HPDE6-E6E7 (cell line): ENCODE data around the gene PHF21B.

Experiments used
- DNase-seq: peaks from one replicate; pipeline ENCODE4 v3.0.0; 2011; ENCODE audit warnings: missing footprints; ENCODE audit errors: extremely low spot score

The PHF21B gene

GRCh38 chr22:45013138-45013537 is 3.3 kb upstream of the PHF21B start:
- no peak for DNase-seq

GRCh38 chr22:45010532-45010900 is 711 bp upstream of the PHF21B start:
- no peak for DNase-seq

GRCh38 chr22:45008751-45009605 is 827 bp downstream of the PHF21B start:
- DNase-seq: no peak

GRCh38 chr22:45008186-45008681 is 1.6 kb downstream of the PHF21B start:
- DNase-seq: no peak

GRCh38 chr22:45007391-45008185 is 2.2 kb downstream of the PHF21B start:
- no peak for DNase-seq

GRCh38 chr22:45006964-45007390 is 2.8 kb downstream of the PHF21B start:
- no peak for DNase-seq

- DNase-seq: no peak
Measured at GRCh38 chr22:45006111-45006963, 3.5 kb downstream of the PHF21B start.

- no peak for DNase-seq
Measured at GRCh38 chr22:45001653-45002052, 8.2 kb downstream of the PHF21B start.

- no peak for DNase-seq
Measured at GRCh38 chr22:45000330-45000729, 9.5 kb downstream of the PHF21B start.

- DNase-seq: no peak
Measured at GRCh38 chr22:44999687-45000086, 10.1 kb downstream of the PHF21B start.

GRCh38 chr22:44999231-44999630 is 10.6 kb downstream of the PHF21B start:
- no peak for DNase-seq

- DNase-seq: no peak
Measured at GRCh38 chr22:44998296-44998695, 11.5 kb downstream of the PHF21B start.

- DNase-seq: no peak
Measured at GRCh38 chr22:44997060-44997459, 12.7 kb downstream of the PHF21B start.

GRCh38 chr22:44996648-44997047 is 13.2 kb downstream of the PHF21B start:
- no peak for DNase-seq

- DNase-seq: no peak
Measured at GRCh38 chr22:44996120-44996519, 13.7 kb downstream of the PHF21B start.

GRCh38 chr22:44995715-44996114 is 14.1 kb downstream of the PHF21B start:
- DNase-seq: no peak

- no peak for DNase-seq
Measured at GRCh38 chr22:44995105-44995514, 14.7 kb downstream of the PHF21B start.

- DNase-seq: no peak
Measured at GRCh38 chr22:44994399-44995104, 15.3 kb downstream of the PHF21B start.

GRCh38 chr22:44992166-44992565 is 17.6 kb downstream of the PHF21B start:
- no peak for DNase-seq

GRCh38 chr22:44991218-44991617 is 18.6 kb downstream of the PHF21B start:
- no peak for DNase-seq

- no peak for DNase-seq
Measured at GRCh38 chr22:44990810-44991209, 19.0 kb downstream of the PHF21B start.
